Activated naive CD8-positive, alpha-beta T cell treated with anti-CD3 and anti-CD28 coated beads, Interleukin-2, amount 50 U/mL, for 24 hours (primary cell): ENCODE data around the gene RERE.

Experiments used
- ATAC-seq: fragments of 150-1000 bp; cut with Tn5 transposase; one replicate; pipeline ENCODE4 v1.10.0; 2021
- DNase-seq: peaks from one replicate; pipeline ENCODE4 v3.0.0; 2021
- H3K27ac Mint-ChIP-seq: one replicate; pipeline ENCODE4 v1.8.0; 2021; ENCODE audit warnings: mild to moderate bottlenecking, mixed read lengths
- H3K27me3 Mint-ChIP-seq: one replicate; pipeline ENCODE4 v1.8.0; 2021; ENCODE audit warnings: mixed read lengths
- H3K36me3 Mint-ChIP-seq: one replicate; pipeline ENCODE4 v1.8.0; 2021; ENCODE audit warnings: low read depth, mixed read lengths
- H3K4me1 Mint-ChIP-seq: one replicate; pipeline ENCODE4 v1.8.0; 2021; ENCODE audit warnings: mixed read lengths
- H3K4me3 Mint-ChIP-seq: one replicate; pipeline ENCODE4 v1.8.0; 2021; ENCODE audit warnings: mild to moderate bottlenecking, moderate library complexity, mixed read lengths
- H3K9me3 Mint-ChIP-seq: one replicate; pipeline ENCODE4 v1.8.0; 2021; ENCODE audit warnings: mixed read lengths

The RERE gene

DNA sequence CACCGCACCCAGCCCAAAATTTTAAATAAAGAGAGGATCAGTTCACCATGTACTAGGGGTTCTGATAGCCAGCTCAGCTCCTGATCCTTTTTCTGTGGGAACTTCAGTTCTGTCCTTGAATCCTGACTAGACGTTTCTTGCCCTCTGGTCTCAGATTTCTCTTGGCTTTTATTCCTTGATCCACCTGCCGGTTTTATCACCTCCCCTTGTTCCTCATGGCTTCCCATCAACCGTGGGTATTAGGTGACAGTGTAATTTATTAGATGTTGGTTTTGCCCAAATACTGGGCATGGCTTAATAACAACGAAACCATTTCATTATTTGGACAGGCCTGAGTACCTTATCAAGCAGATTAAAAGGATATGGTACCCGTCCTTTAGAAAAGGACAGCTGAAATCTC lies 477.0 kb downstream of the RERE start:
- Mint-ChIP-seq H3K36me3 (no peaks in the 10 kb centered on the region), H3K4me3 (no peak overlapping the region), H3K9me3 (peaks cover 3% of the 10 kb centered on the region), H3K4me1 (no peaks in the 10 kb centered on the region), H3K27ac (no peak overlapping the region), H3K27me3 (no peaks in the 10 kb centered on the region)
- no peak for ATAC-seq
- no peak for DNase-seq

DNA sequence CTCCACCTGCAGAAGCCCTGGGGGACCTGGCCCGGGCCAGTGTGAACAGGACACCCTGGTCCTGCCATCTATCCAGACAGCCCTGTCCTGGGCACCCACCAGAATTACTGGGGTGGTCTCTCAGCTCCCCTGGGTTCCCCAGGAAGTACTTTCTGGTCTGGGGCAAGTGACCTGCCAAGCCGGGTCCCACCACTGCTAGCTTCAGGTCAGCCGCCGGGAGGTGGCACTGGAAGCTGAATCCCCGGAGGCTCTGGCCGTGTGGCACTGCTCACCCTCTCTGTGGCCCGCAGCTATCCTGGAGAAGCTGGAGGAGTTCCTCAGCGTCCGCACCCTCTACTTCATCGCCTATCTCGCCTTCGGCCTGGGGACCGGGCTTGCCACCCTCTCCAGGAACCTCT lies 478.2 kb downstream of the RERE start:
- H3K4me1 Mint-ChIP-seq: no peaks in the 10 kb centered on the region
- DNase-seq (no peak), ATAC-seq (no peak)
- H3K27me3 Mint-ChIP-seq: no peaks in the 10 kb centered on the region
- peaks cover 3% of the 10 kb centered on the region for H3K9me3 Mint-ChIP-seq
- no peaks in the 10 kb centered on the region for H3K36me3 Mint-ChIP-seq
- no peak overlapping the region for H3K4me3 Mint-ChIP-seq
- H3K27ac Mint-ChIP-seq: no peak overlapping the region

DNA sequence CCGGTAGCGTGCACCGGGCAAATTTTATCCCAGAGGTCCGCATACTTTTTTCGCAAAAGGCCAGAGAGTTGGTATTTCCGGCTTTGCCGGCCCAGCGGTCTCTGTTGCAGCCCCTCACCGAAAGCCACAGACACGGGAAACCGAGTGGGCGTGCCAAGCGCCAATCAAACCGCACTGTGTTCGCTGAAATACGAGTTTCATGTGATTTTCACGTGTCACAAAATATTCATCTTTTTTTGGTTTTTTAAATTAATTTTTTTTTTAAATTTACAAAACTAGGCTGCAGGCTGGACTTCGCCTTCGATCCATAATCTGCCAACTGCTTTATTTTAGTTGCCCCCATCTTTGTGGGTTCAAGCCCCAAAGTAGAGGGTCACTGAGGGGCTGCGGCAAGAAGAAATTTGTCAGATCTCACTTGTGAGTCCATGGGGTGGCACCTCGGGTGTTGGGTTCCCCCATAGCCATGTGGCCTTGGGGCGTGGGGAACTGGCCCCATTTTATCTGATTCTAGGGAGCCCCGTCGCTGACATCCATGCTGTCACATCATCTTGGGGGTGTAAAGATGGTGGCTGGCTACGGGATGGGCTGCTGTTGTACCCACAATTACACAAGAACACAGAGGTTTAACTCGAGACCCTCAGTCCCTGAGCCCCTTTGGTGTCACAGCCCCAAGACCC lies 478.8 kb downstream of the RERE start:
- Mint-ChIP-seq H3K4me3 (no peak overlapping the region), H3K4me1 (no peaks in the 10 kb centered on the region), H3K27me3 (no peaks in the 10 kb centered on the region), H3K9me3 (peaks cover 3% of the 10 kb centered on the region), H3K36me3 (no peaks in the 10 kb centered on the region), H3K27ac (no peak overlapping the region)
- ATAC-seq (no peak), DNase-seq (no peak)

DNA sequence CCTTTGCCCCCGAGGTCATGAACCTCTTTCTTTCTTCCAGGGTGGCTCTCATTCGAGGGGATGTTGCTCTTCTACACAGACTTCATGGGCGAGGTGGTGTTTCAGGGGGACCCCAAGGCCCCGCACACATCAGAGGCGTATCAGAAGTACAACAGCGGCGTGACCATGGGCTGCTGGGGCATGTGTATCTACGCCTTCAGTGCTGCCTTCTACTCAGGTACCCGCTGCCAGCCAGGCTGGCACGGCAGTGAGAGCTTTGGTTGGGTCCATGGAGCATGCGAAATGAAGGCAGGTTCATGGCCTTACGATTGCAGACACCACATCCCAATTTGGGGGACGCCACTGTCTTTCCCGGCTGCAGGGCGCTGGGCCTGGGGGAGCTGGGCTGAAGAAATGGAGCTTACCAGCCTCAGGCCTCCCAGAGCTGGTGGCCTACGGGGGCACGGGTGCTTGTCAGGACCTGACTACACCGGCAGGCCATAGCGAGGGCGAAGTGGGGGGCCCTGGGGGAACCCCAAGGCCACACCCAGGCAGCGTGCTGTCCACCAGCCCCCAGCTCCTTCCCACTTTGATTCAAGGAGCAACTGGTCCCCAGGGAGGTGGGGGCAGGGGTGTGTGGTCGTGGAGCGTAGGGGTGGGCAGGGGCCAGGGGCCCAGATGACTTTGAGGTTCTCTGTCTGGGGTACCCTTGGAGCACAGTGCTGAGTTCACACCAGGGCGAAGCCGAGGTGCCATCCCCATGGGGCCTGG lies 479.5 kb downstream of the RERE start:
- Mint-ChIP-seq H3K27me3 (no peaks in the 10 kb centered on the region), H3K36me3 (no peaks in the 10 kb centered on the region), H3K27ac (no peak overlapping the region), H3K4me3 (no peak overlapping the region), H3K4me1 (no peaks in the 10 kb centered on the region), H3K9me3 (peaks cover 3% of the 10 kb centered on the region)
- DNase-seq (no peak), ATAC-seq (no peak)

DNA sequence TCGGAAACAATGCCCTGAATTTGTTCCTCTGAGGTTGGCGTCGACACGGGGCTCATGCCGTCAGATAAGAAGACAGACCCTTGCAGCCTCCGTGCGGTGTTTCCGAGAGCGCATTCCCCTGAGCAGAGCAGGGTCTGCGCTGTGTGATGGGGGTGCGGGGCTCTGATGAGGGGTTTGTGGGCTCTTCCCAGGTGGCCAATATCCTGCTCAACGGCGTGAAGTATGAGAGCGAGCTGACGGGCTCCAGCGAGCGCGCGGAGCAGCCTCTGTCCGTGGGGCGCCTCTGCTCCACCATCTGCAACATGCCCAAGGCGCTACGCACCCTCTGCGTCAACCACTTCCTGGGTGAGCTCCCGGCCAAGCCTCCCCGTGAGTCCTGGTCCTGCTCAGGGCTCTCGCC lies 482.2 kb downstream of the RERE start:
- Mint-ChIP-seq H3K27me3 (no peaks in the 10 kb centered on the region), H3K4me3 (no peak overlapping the region), H3K27ac (no peak overlapping the region), H3K4me1 (no peaks in the 10 kb centered on the region), H3K9me3 (peaks cover 3% of the 10 kb centered on the region), H3K36me3 (no peaks in the 10 kb centered on the region)
- DNase-seq: no peak
- ATAC-seq: no peak

- ATAC-seq: no peak
- peaks cover 3% of the 10 kb centered on the region for H3K9me3 Mint-ChIP-seq
- H3K4me1 Mint-ChIP-seq: no peaks in the 10 kb centered on the region
- H3K4me3 Mint-ChIP-seq: no peak overlapping the region
- no peak overlapping the region for H3K27ac Mint-ChIP-seq
- no peaks in the 10 kb centered on the region for H3K27me3 Mint-ChIP-seq
- DNase-seq: no peak
- no peaks in the 10 kb centered on the region for H3K36me3 Mint-ChIP-seq
These were observed 483.2 kb downstream of the RERE start for GRCh38 chr1:8334106-8334851.

DNA sequence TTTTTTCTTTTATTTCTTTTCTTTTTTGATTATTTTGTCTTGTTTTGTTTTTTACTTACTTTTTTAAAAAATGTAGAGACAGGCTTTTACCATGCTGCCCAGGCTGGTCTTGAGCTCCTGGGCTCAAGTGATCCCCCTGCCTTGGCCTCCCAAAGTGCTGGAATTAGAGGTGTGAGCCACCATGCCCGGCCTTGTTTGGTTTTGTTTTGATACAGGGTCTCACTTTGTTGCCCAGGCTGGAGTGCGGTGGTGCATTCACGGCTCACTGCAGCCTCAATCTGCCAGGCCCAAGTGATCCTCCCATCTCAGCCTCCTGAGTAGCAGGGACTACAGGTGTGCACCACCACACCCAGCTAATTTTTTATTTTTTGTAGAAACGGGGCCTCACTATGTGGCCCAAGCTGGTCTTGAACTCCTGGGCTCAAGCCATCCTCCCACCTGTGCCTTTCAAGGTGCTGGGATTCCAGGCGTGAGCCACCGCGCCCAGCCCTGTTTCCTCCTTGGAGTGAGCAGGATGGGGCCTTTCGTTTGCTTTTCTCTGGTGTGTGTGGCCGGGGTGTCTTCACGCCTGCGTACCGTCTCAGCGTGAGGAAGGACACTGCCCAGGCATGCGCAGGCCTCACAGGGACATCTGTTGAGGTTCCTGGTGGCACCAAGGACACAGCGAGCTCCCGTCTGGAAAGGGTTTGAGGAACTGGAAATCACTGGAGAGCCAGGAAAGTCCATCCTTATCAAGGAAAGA lies 484.0 kb downstream of the RERE start:
- Mint-ChIP-seq H3K36me3 (no peaks in the 10 kb centered on the region), H3K27me3 (no peaks in the 10 kb centered on the region), H3K4me1 (no peaks in the 10 kb centered on the region), H3K4me3 (no peak overlapping the region), H3K9me3 (peaks cover 3% of the 10 kb centered on the region), H3K27ac (no peak overlapping the region)
- DNase-seq: no peak
- ATAC-seq: no peak

DNA sequence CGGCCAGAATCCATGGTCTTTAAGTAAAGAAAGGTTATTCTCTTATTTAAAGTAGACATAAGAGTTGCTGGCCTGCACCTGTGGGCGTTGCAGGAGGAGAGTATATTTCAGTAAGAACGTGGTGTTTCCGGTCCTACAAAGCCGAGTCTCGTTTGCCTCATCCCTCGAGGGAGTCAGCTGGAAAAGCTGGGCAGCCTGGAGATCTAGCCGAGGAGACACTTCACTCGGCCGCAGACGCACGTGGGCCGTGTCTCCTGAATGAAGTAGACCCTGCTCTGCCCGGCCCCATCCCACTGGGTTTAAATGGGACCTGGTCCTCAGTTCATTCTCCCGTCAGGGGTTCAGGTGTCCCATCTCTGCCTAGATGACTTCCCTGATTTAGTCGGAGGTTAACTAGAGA lies 484.6 kb downstream of the RERE start:
- DNase-seq: no peak
- Mint-ChIP-seq H3K27ac (no peak overlapping the region), H3K27me3 (no peaks in the 10 kb centered on the region), H3K4me1 (no peaks in the 10 kb centered on the region), H3K9me3 (peaks cover 3% of the 10 kb centered on the region), H3K4me3 (no peak overlapping the region), H3K36me3 (no peaks in the 10 kb centered on the region)
- no peak for ATAC-seq

- H3K27me3 Mint-ChIP-seq: no peaks in the 10 kb centered on the region
- H3K4me3 Mint-ChIP-seq: no peak overlapping the region
- H3K4me1 Mint-ChIP-seq: no peaks in the 10 kb centered on the region
These were observed 486.9 kb downstream of the RERE start for GRCh38 chr1:8330271-8331125.

GRCh38 chr1:8329858-8330257 lies 487.6 kb downstream of the RERE start:
- H3K4me1 Mint-ChIP-seq: no peaks in the 10 kb centered on the region
- H3K9me3 Mint-ChIP-seq: no peaks in the 10 kb centered on the region
- H3K27me3 Mint-ChIP-seq: no peaks in the 10 kb centered on the region
- no peaks in the 10 kb centered on the region for H3K36me3 Mint-ChIP-seq
- H3K4me3 Mint-ChIP-seq: no peak overlapping the region
- no peak overlapping the region for H3K27ac Mint-ChIP-seq
- no peak for DNase-seq
- no peak for ATAC-seq

More at GRCh38 chr1:8330271-8331125, 486.9 kb downstream of the RERE start:
- no peak overlapping the region for H3K27ac Mint-ChIP-seq
- H3K9me3 Mint-ChIP-seq: no peaks in the 10 kb centered on the region
- ATAC-seq (no peak), DNase-seq (no peak)
- no peaks in the 10 kb centered on the region for H3K36me3 Mint-ChIP-seq

DNA sequence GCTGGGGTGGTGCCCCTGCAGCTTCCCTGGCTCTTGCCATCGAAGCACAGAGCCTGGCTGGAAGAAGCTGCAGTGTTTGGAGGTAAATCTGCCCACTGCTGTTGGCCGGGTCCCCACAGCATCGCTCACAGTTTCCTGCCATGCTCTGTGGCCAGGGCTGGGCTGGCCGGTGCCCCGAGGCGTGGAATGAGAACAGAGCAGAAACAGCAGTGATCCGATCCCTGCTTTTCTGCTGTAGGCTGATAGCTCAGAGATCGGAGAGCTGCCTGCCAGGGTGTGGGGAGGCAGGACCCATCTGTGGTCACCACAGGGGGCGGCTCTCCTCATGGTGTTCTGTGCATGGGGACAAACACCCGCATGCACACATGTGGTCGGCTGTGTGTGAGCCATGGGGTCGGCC lies 488.0 kb downstream of the RERE start:
- H3K4me1 Mint-ChIP-seq: no peaks in the 10 kb centered on the region
- no peaks in the 10 kb centered on the region for H3K27me3 Mint-ChIP-seq
- no peaks in the 10 kb centered on the region for H3K36me3 Mint-ChIP-seq
- no peak for ATAC-seq
- no peak overlapping the region for H3K4me3 Mint-ChIP-seq
- H3K27ac Mint-ChIP-seq: no peak overlapping the region
- no peak for DNase-seq
- H3K9me3 Mint-ChIP-seq: no peaks in the 10 kb centered on the region

DNA sequence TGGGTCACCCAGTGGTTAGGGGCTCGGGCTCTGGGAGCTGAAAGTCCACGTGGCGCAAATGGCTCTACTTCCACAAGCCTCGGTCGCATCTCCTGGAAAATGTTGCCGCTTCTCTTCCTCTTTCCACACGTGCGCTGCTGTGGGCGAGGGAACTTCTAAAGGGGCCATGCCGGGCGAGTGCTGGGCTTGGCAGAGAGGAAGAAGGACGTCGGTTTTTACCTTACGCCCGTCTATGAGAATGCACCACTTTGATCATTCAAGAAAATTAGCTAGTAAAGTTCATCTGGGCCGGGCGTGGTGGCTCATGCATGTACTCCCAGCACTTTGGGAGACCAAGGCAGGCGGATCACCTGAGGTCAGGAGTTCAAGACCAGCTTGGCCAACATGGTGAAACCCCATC lies 489.2 kb downstream of the RERE start:
- ATAC-seq: no peak
- H3K36me3 Mint-ChIP-seq: no peaks in the 10 kb centered on the region

DNA sequence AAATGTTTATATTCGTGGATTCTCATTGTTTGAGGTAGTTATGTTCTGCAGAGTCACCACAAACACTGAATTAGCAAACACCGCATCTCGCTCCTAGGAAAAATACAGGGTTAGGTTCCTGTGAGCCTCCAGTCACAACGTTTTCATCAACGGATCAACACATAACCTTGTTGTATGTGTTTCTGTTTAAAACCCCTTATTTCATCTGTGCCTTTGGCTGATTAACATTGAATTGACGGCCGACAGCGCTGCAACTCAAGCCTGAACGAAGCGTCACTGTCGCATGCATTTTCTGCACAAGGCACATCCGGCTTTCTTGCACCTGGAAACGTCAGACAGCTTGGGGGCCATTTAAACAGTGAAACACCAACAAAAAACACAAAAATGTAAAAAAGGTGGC lies 491.2 kb downstream of the RERE start:
- DNase-seq (no peak), ATAC-seq (no peak)
- Mint-ChIP-seq H3K4me3 (no peak overlapping the region), H3K4me1 (no peaks in the 10 kb centered on the region), H3K36me3 (no peaks in the 10 kb centered on the region), H3K27ac (no peak overlapping the region), H3K9me3 (peaks cover 4% of the 10 kb centered on the region), H3K27me3 (no peaks in the 10 kb centered on the region)

More for the DNA sequence above, 489.2 kb downstream of the RERE start:
- H3K4me3 Mint-ChIP-seq: no peak overlapping the region
- H3K27me3 Mint-ChIP-seq: no peaks in the 10 kb centered on the region
- no peaks in the 10 kb centered on the region for H3K9me3 Mint-ChIP-seq
- DNase-seq: no peak
- H3K27ac Mint-ChIP-seq: no peak overlapping the region
- no peaks in the 10 kb centered on the region for H3K4me1 Mint-ChIP-seq

GRCh38 chr1:8325771-8326170 lies 491.7 kb downstream of the RERE start:
- Mint-ChIP-seq H3K36me3 (no peaks in the 10 kb centered on the region), H3K27me3 (no peaks in the 10 kb centered on the region), H3K27ac (no peak overlapping the region)

More at GRCh38 chr1:8325771-8326170, 491.7 kb downstream of the RERE start:
- H3K4me3 Mint-ChIP-seq: no peak overlapping the region
- no peak for ATAC-seq
- no peak for DNase-seq
- peaks cover 4% of the 10 kb centered on the region for H3K9me3 Mint-ChIP-seq
- no peaks in the 10 kb centered on the region for H3K4me1 Mint-ChIP-seq
